ENCODE results near the gene ATRNL1.

GRCh38 chr10:115659616-115660015 lies 566.5 kb downstream of the ATRNL1 start:
- no peak for TF ChIP-seq TAF1 (IDR thresholded peaks at IDR 0.05; ENCODE audit: borderline replicate concordance, low read depth, low read length)
- no peak for TF ChIP-seq SMC3 (IDR thresholded peaks at IDR 0.05; ENCODE audit: low read depth, low read length)
- no peak for TF ChIP-seq EP300 (IDR thresholded peaks at IDR 0.05; ENCODE audit: borderline replicate concordance in 1 of 2, low read depth in 1 of 2, low read length in 1 of 2)
- no peak for TF ChIP-seq USF1 (IDR thresholded peaks at IDR 0.05; ENCODE audit: borderline replicate concordance, low read depth)
- TF ChIP-seq, protein P1, sequence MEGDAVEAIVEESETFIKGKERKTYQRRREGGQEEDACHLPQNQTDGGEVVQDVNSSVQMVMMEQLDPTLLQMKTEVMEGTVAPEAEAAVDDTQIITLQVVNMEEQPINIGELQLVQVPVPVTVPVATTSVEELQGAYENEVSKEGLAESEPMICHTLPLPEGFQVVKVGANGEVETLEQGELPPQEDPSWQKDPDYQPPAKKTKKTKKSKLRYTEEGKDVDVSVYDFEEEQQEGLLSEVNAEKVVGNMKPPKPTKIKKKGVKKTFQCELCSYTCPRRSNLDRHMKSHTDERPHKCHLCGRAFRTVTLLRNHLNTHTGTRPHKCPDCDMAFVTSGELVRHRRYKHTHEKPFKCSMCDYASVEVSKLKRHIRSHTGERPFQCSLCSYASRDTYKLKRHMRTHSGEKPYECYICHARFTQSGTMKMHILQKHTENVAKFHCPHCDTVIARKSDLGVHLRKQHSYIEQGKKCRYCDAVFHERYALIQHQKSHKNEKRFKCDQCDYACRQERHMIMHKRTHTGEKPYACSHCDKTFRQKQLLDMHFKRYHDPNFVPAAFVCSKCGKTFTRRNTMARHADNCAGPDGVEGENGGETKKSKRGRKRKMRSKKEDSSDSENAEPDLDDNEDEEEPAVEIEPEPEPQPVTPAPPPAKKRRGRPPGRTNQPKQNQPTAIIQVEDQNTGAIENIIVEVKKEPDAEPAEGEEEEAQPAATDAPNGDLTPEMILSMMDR (IDR thresholded peaks at IDR 0.05) = no peak
- TF ChIP-seq GATA2 (CRISPR knock-in tag; IDR thresholded peaks at IDR 0.05) = no peak
- TF ChIP-seq POLR2AphosphoS5 (IDR thresholded peaks at IDR 0.05; ENCODE audit: low read depth, low read length) = no peak
